HepG2 (cell line): Measurements from ENCODE around the gene CLMP. TPM values are rescaled to one million over a fixed set of nuclear protein-coding genes. Genes with fewer than 3 reads are reported as not detected.
A peak's percentile ranks its signal among the peaks of the same experiment; 100 is the strongest.

Experiments used
- ATAC-seq: fragments of 200-7000 bp; cut with Tn5 transposase; 3 replicates; pipeline ENCODE4 v1.9.1; 2020; ENCODE audit warnings: mild to moderate bottlenecking, moderate library complexity
- BruUV-seq: library from RNA; stranded (reverse); fragments of 400-500 nt; replicated peaks from 2 replicates; lab custom pipeline; 2021; lab: Mats Ljungman, UMichigan
- CTCF ChIA-PET: fragments of 300-600 bp; formaldehyde crosslinking; extraction: SDS; loops from one replicate; lab custom pipeline; 2021; ENCODE audit warnings: low total read pairs, inconsistent platforms, low intra/inter-chr PET ratio; lab: Yijun Ruan, JAX
- POLR2A ChIA-PET: fragments of 350-600 bp; sonication (Branson Sonifier 250); formaldehyde crosslinking; loops from one replicate; lab custom pipeline; 2020; ENCODE audit warnings: antibody characterized with exemption, inconsistent platforms; lab: Yijun Ruan, JAX
- DNase-seq: peaks from one replicate; pipeline ENCODE4 v3.0.0-alpha.2; 2015; ENCODE audit warnings: low spot score
- FAIRE-seq: peaks from 3 replicates; lab custom pipeline; 2011; peaks lifted over from hg19 to GRCh38; lab: Jason Lieb, UNC
- H2AFZ ChIP-seq: one replicate; pipeline ENCODE4 v1.6.1; 2011; ENCODE audit warnings: low read length, inconsistent platforms
- H3K27ac ChIP-seq: fragments of 300-600 bp; 3 replicates; pipeline ENCODE4 v1.8.0; 2011; ENCODE audit warnings: mixed run types, mild to moderate bottlenecking, mixed read lengths, low read length, inconsistent platforms; ENCODE audit not compliant: insufficient read depth; ENCODE audit errors: extremely low read length
- H3K27me3 ChIP-seq, 2 experiments: fragments of 200-600 bp in 1 of 2; 2 replicates in 1 of 2; 3 replicates in 1 of 2; pipeline versions ENCODE4 v1.6.0 to v1.8.0; 2011; ENCODE audit warnings: low read length in 2 of 2, mild to moderate bottlenecking in 2 of 2, moderate library complexity in 2 of 2, inconsistent platforms in 1 of 2; ENCODE audit not compliant: insufficient read depth in 2 of 2, control insufficient read depth in 1 of 2
- H3K36me3 ChIP-seq, 2 experiments: fragments of 200-600 bp in 1 of 2; replicated peaks in 1 of 2; 2 replicates in 1 of 2; 3 replicates in 1 of 2; pipeline versions ENCODE4 v1.5.1 to v1.8.0; 2011; ENCODE audit warnings: low read length in 2 of 2, inconsistent platforms in 1 of 2; ENCODE audit not compliant: insufficient read depth in 2 of 2, control insufficient read depth in 1 of 2
- H3K4me1 ChIP-seq: 2 replicates; pipeline ENCODE4 v1.5.1; 2012; ENCODE audit warnings: low read length, inconsistent platforms; ENCODE audit not compliant: insufficient read depth
- H3K4me2 ChIP-seq: 2 replicates; pipeline ENCODE4 v1.6.0; 2011; ENCODE audit warnings: low read depth, low read length, inconsistent platforms
- H3K4me3 ChIP-seq, 3 experiments: fragments of 200-600 bp in 1 of 3; sonication (generic), shearing (Covaris generic) in 1 of 3; replicated peaks in 1 of 3; 2 replicates each; pipeline ENCODE4 v1.5.1; 2011 to 2016; ENCODE audit warnings: low read length in 3 of 3, inconsistent platforms in 2 of 3, low read depth in 2 of 3, mild to moderate bottlenecking in 2 of 3, control low read depth in 1 of 3, mixed read lengths in 1 of 3; ENCODE audit not compliant: insufficient read depth in 1 of 3
- H3K79me2 ChIP-seq: one replicate; pipeline ENCODE4 v1.6.1; 2011; ENCODE audit warnings: low read length, inconsistent platforms; ENCODE audit not compliant: insufficient read depth
- H3K9ac ChIP-seq: 2 replicates; pipeline ENCODE4 v1.6.0; 2011; ENCODE audit warnings: mild to moderate bottlenecking, low read depth, low read length, inconsistent platforms; ENCODE audit not compliant: insufficient read depth
- H3K9me3 ChIP-seq: 2 replicates; pipeline ENCODE4 v1.5.1; 2012; ENCODE audit warnings: mild to moderate bottlenecking, low read length
- H4K20me1 ChIP-seq: 2 replicates; pipeline ENCODE4 v1.6.0; 2011; ENCODE audit warnings: inconsistent platforms, mild to moderate bottlenecking, low read length, moderate library complexity; ENCODE audit not compliant: insufficient read depth
- ELF3 ChIP-seq: IDR thresholded peaks from 2 replicates; pipeline ENCODE4 v1.6.1; 2016; ENCODE audit warnings: missing genetic modification reagents, missing compliant biosample characterization
- FOSL1 ChIP-seq: sonication (generic); formaldehyde crosslinking; IDR thresholded peaks from 2 replicates; pipeline ENCODE4 v1.9.0; 2021; ENCODE audit warnings: missing genetic modification reagents, borderline replicate concordance
- FOSL2 ChIP-seq: sonication (generic); formaldehyde crosslinking; IDR thresholded peaks from 2 replicates; pipeline ENCODE4 v1.4.0; 2020; ENCODE audit warnings: missing genetic modification reagents
- HNF4A ChIP-seq: sonication (generic); formaldehyde crosslinking; IDR thresholded peaks from 2 replicates; pipeline ENCODE4 v1.4.0; 2020; ENCODE audit warnings: missing genetic modification reagents
- JUND ChIP-seq: sonication (generic); formaldehyde crosslinking; IDR thresholded peaks from 2 replicates; pipeline ENCODE4 v1.8.0; 2022; ENCODE audit warnings: mild to moderate bottlenecking, missing genetic modification reagents
- RFX1 ChIP-seq: fragments of 450-650 bp; IDR thresholded peaks from 2 replicates; pipeline ENCODE4 v1.6.1; 2017
- RFX3 ChIP-seq: IDR thresholded peaks from 2 replicates; pipeline ENCODE4 v1.6.1; 2016; ENCODE audit warnings: missing biosample characterization, missing genetic modification reagents
- STAT6 ChIP-seq: sonication (generic); formaldehyde crosslinking; IDR thresholded peaks from 2 replicates; pipeline ENCODE4 v1.4.0; 2020; ENCODE audit warnings: missing genetic modification reagents, mild to moderate bottlenecking, borderline replicate concordance
- WGBS: methylation state at CpG from one replicate; pipeline ENCODE4 v1.1.6; 2017; ENCODE audit warnings: low lambda C conversion rate; 5-methylcytosine and 5-hydroxymethylcytosine counted together
- in situ Hi-C: cut with HindIII; loops from 2 replicates; pipeline ENCODE4 v1.10.0; 2017; ENCODE audit warnings: low pct_unique_long_range_greater_than_20kb; ENCODE audit not compliant: extremely low pct_ligation_motif_present
- intact Hi-C: fragments of 100-400 bp; cut with micrococcal nuclease; formaldehyde crosslinking; loops from one replicate; pipeline ENCODE4 v1.10.0; 2022; ENCODE audit not compliant: unreplicated experiment
- polyA plus RNA-seq, 8 experiments: library from polyadenylated mRNA; depleted of rRNA in 3 of 8; stranded (reverse) in 7 of 8; unstranded in 1 of 8; fragments of >200 nt; fragmentation: Illumina TruSeq in 4 of 8; extraction: Trizol in 4 of 8; gene quantifications; 2 replicates each; pipeline versions ENCODE4 v1.2.1 to v1.2.3, GENCODE V29; 2011 to 2016; ENCODE audit warnings: low read depth in 4 of 8, missing spikeins in 1 of 8, mixed read lengths in 1 of 8; ENCODE audit not compliant: insufficient read depth in 1 of 8
- total RNA-seq, 5 experiments: library from RNA; depleted of rRNA; stranded (reverse); fragments of >200 nt; fragmentation: Illumina TruSeq; extraction: Trizol; gene quantifications; 2 replicates each; pipeline ENCODE4 v1.2.3, GENCODE V29; 2016; ENCODE audit warnings: low read depth in 1 of 5
- TF ChIP-seq, protein P1 (sequence below): sonication (generic); formaldehyde crosslinking; IDR thresholded peaks from 2 replicates; pipeline ENCODE4 v1.4.0; 2020; ENCODE audit warnings: missing genetic modification reagents

The CLMP gene
- total and polyA plus RNA-seq, 2 of the 13 experiments (the other 11 are each of a cell fraction or from before 2014, with no cell fraction given), result not detected

DNA sequence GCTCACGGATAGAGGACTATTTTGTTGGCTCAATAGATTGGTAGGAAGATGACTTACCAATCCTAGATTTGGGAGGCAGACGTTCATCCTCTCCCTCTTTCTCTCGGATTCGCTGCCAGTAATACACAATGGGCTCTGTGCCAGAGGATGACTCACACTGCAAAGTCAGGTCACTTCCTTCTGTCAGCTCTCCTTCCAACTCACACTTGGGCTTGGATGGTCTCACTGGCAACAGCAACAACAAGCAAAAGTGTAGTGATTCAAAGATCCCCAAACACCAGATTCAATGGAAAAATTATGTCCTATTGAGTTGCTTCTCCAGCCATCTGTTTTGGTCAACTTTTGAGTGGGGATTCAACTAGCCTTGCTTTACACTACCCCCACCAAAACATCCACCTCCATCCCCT is 111.4 kb downstream of the CLMP start:
- TF ChIP-seq ELF3 (CRISPR knock-in tag) (peak; percentile 70), RFX1 (peak; percentile 52; the same call in 1 of the 2 replicates), STAT6 (CRISPR knock-in tag) (no peak), JUND (CRISPR knock-in tag) (peak; percentile 83), RFX3 (CRISPR knock-in tag) (no peak), FOSL1 (peak; percentile 57; the same call in 1 of the 2 replicates), HNF4A (CRISPR knock-in tag) (no peak), FOSL2 (CRISPR knock-in tag) (peak; percentile 95)
- TF ChIP-seq, protein P1, sequence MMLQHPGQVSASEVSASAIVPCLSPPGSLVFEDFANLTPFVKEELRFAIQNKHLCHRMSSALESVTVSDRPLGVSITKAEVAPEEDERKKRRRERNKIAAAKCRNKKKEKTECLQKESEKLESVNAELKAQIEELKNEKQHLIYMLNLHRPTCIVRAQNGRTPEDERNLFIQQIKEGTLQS (CRISPR knock-in tag), result peak; percentile 41; the same call in 1 of the 2 replicates
- H3K4me3 ChIP-seq, result no peak overlapping the region
- intact Hi-C loops (no loop called here), in situ Hi-C loops (no loop called here)
- no peak overlapping the region for H3K27ac ChIP-seq
- no peaks in the 10 kb centered on the region for H4K20me1 ChIP-seq
- no peaks in the 10 kb centered on the region for H3K36me3 ChIP-seq
- CTCF ChIA-PET, result no interaction called here
- FAIRE-seq, result peak; percentile 37
- 43% methylated on average over 2 of the region's 4 CpGs for WGBS
- DNase-seq, result peak; percentile 65
- H2AFZ ChIP-seq, result no peak overlapping the region
- no peaks in the 10 kb centered on the region for H3K27me3 ChIP-seq
- no peaks in the 10 kb centered on the region for H3K9me3 ChIP-seq
- H3K4me1 ChIP-seq, result peaks cover 7% of the 10 kb centered on the region; the same call in 1 of the 2 replicates
- no peak overlapping the region for H3K4me2 ChIP-seq
- POLR2A ChIA-PET, result interaction anchor here (1.2 to 5.3 kb wide), 2 partner anchors 20 to 22 kb away, joined by 3 to 20 read pairs; partner anchors contain the start of gene HSPA8
- no TSS peak for BruUV-seq
- H3K9ac ChIP-seq, result no peak overlapping the region
- peak; percentile 48; the same call in 2 of the 3 replicates for ATAC-seq
- H3K79me2 ChIP-seq, result no peaks in the 10 kb centered on the region
